Suprapubic skin (tissue), 3 donors: Measurements from ENCODE around the gene CTBP2.

ENCODE experiments used
- POLR2A ChIP-seq, 2 donors: fragments of 450-650 bp; IDR thresholded peaks; one replicate each; pipeline ENCODE4 v1.6.1; 2017; ENCODE audit warnings: antibody characterized with exemption in 2 of 2, mild to moderate bottlenecking in 2 of 2, moderate library complexity in 2 of 2
- TF ChIP-seq, protein P1 (sequence below), 2 donors: fragments of 200-600 bp in 1 of 2; fragments of 450-650 bp in 1 of 2; sonication (generic) in 1 of 2; IDR thresholded peaks; one replicate each; pipeline ENCODE4 v1.5.1; 2016 to 2019; ENCODE audit warnings: antibody characterized with exemption in 2 of 2, mild to moderate bottlenecking in 1 of 2, moderate library complexity in 1 of 2

GRCh38 chr10:124993345-124993708 is 167.0 kb downstream of the CTBP2 start:
- TF ChIP-seq, protein P1, sequence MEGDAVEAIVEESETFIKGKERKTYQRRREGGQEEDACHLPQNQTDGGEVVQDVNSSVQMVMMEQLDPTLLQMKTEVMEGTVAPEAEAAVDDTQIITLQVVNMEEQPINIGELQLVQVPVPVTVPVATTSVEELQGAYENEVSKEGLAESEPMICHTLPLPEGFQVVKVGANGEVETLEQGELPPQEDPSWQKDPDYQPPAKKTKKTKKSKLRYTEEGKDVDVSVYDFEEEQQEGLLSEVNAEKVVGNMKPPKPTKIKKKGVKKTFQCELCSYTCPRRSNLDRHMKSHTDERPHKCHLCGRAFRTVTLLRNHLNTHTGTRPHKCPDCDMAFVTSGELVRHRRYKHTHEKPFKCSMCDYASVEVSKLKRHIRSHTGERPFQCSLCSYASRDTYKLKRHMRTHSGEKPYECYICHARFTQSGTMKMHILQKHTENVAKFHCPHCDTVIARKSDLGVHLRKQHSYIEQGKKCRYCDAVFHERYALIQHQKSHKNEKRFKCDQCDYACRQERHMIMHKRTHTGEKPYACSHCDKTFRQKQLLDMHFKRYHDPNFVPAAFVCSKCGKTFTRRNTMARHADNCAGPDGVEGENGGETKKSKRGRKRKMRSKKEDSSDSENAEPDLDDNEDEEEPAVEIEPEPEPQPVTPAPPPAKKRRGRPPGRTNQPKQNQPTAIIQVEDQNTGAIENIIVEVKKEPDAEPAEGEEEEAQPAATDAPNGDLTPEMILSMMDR (IDR thresholded peaks at IDR 0.05): no peak
- TF ChIP-seq POLR2A (IDR thresholded peaks at IDR 0.05): no peak
